T follicular helper cell (primary cell): Measurements from ENCODE around the gene MKLN1.
A peak's percentile ranks its signal among the peaks of the same experiment; 100 is the strongest.
"Not testable (repeated sequence)": the region's sequence is repeated elsewhere in the genome, so short reads cannot be mapped to it uniquely, and the experiment has no call there.

Experiments used
- DNase-seq: peaks from one replicate; pipeline ENCODE4 v3.0.0-alpha.2; 2020; ENCODE audit warnings: low read depth

MKLN1 gene

GRCh38 chr7:131501930-131502685 lies 174.4 kb downstream of the MKLN1 start:
- no peak for DNase-seq

- DNase-seq: no peak
These were observed 175.3 kb downstream of the MKLN1 start for GRCh38 chr7:131502810-131503508.

DNA sequence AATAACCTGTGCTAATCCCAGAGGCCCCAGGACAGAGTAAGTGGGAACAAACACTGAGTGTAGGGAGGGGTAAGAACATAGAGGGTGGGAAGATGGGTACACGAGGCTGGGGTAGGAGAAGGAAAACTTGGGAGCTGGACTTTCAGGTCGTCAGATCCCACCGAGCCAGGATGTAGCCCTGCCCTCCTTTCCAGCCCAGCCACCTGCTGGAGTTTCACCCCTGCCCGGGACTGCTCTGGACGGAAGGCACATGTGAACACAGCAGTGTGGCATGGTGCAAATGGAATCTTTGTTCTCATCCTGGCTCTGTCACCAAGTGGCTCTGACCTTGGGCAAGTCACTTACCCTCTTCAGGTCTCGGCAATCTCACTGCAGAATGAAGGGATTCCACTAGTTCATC lies 176.0 kb downstream of the MKLN1 start:
- no peak for DNase-seq

DNA sequence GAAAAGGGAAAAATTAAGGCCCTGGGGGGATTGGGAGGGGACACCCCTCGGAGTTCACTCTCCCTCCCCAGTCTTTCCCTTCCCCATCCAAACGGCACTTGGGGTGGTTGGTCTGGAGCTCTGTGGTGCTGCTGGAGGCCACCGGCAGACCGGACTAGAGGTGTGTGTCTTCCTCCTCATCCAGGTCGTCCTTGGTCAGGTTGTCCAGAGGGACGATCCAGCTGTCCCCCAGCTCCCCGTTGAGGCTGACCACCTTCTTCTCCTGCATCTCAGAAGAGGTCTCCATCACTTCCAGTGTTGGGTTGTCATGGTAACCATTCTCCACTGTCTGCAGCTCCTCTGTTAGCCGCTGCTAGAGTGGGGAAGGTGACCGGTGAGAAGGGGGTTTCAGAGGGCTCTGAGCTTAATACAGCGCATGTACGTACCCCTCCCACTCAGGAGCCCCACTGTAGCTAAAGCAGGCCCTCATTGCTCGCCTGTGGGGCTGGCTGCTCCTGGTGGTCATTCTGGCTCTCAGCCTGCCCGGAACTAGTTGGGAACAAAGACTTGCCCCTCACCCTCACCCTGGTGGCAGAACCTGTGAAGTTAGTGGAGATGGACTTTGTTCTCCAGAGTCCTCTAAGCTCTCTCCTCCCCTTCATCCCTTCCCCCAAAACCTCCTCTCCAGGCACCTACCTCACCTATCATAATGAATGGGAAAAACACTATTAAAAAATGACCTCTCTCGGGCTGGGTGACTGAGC lies 176.7 kb downstream of the MKLN1 start:
- DNase-seq: no peak

DNA sequence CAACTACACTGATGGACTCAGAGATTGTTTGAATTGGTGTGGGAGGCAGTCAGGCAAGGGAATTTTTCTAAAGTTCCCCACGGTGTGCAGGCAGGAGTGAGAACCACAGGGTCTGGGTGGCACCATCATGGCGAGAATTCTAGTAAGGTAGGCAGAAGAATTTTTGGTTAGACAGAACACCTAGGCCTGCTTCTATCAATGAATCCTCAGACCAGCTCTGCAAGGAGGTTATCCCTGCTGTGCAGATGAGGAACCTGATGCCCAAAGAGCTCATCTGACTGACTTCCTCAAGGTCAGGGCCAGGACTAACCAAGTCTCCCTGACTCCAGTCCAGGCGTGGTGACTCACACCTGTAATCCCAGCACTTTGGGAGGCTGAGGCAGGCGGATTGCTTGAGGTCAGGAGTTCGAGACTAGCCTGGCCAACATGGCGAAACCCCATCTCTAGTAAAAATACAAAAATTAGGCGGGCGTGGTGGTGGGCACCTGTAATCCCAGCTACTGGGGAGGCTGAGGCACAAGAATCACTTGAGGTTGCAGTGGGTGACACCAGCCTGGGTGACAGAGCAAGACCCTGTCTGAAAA lies 177.5 kb downstream of the MKLN1 start:
- DNase-seq: not testable (repeated sequence)

DNA sequence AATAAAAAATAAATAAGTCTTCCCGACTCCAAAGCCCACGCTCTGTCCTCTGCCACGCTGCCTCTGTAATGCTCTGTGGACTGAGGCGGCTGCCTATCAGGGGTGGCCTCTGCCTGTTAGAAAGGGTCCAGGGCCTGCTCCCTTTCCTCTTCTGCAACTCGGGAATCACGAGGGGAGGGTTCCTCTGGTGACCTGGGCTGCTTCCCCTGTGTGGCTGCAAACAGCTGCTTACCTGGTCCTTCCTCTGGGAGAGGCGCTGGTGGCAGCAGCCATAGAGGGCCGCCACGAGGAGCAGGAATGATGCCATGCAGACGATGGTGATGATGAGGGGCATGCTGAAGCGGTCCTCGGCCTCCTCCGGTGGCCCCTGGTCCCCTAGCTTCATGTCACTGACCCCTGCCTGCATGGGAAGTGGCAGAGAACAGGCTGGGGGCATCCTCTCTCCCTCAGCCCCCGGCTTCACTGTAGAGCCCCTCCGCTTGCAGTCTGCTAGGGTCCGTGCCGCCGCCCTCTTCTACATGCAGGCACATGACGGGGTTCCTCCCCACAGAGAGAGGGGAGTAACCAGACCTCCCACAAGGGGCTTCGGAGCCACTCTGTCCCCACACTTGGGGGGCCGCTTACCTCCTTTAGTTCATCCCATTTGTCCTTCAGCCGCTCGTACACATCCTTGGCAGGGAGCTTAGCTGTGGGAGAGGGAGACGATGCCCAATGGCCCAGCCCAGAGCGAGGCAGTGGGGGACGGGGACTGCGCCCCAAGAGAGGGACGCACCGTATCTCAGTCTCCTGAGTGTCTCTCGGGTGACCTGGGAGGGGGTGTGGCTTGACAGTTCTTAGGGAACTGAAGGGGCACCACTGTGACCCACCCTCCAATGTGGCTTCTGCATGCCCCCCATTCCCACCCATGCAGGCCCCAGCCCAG lies 178.2 kb downstream of the MKLN1 start:
- DNase-seq: no peak

DNA sequence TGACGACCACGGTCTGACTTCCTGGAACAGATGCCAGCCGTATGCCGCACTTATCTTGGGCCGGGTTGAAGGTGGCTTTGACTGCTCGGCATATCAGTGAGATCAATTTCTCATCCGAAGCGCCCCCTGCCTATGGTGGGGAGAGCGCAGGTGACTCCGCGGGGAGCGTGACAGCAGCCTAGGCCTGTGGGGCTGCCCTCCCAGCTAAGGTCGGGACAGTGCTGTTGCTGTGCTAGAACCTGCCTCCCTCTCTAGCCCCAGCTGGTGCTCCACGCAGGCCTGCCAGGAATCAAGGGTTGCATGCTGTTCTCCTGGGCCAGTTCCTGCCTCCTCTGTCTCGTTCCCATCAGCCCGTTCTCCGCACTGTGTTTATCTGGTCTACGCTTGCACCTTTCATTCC lies 178.9 kb downstream of the MKLN1 start:
- no peak for DNase-seq

DNA sequence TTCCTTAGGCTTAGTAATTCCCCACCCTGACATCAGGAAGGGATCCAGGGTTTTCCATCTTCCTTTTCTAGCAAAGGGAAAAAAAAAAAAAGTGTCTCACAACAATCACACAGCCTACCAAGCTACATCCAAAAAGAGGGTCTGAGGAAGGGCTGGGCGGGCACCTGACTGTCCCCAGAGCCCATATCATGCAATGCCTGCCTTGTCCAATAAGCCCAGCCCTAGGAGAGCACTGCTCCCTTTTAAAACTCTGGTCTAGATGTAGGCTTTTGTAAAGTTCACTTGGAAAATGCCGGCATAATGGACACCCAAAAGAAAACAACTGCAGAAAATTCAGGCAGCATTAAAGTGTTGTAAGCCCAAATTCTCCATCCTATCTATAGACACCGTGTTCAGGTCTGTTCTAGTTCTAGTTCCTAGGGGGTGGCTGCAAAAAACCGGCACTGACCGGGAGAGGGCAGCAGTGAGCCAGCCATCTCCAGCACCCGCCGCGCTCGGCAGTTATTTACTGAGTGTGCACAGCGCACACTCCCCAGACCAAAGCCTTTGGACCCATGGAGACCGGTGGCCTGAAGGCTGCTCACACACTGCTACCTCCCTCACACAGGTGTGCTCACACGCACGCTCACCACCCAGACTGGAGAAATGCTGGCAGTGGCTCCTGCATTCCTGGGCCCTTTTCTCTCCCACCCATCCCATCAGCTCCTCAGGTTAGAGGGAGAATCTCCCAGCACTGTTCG lies 180.1 kb downstream of the MKLN1 start:
- DNase-seq: peak; percentile 67

GRCh38 chr7:131508754-131509486 lies 181.2 kb downstream of the MKLN1 start:
- DNase-seq: no peak

- no peak for DNase-seq
These were observed 182.1 kb downstream of the MKLN1 start for GRCh38 chr7:131509781-131510180.

DNA sequence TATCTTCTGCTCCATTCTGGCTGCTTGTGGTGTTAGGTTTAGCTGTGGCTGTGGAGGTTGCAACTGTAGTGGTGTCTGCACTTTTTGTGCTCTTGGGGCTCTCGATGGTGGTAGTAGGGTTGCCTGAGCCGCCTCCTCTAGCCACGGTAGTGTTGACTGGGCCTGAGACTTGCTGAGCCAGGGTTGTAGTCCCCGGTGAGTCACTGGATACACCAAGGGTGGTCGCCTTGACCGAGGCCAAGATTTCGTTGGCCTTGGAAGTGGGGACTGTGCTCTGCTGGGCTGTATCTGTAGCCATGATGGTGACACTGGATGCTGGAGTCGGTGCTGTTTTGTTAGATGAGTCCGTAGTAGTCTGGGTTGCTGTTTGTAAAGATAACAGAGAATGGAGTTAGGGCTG lies 183.4 kb downstream of the MKLN1 start:
- no peak for DNase-seq

GRCh38 chr7:131511774-131512535 lies 184.3 kb downstream of the MKLN1 start:
- no peak for DNase-seq

DNA sequence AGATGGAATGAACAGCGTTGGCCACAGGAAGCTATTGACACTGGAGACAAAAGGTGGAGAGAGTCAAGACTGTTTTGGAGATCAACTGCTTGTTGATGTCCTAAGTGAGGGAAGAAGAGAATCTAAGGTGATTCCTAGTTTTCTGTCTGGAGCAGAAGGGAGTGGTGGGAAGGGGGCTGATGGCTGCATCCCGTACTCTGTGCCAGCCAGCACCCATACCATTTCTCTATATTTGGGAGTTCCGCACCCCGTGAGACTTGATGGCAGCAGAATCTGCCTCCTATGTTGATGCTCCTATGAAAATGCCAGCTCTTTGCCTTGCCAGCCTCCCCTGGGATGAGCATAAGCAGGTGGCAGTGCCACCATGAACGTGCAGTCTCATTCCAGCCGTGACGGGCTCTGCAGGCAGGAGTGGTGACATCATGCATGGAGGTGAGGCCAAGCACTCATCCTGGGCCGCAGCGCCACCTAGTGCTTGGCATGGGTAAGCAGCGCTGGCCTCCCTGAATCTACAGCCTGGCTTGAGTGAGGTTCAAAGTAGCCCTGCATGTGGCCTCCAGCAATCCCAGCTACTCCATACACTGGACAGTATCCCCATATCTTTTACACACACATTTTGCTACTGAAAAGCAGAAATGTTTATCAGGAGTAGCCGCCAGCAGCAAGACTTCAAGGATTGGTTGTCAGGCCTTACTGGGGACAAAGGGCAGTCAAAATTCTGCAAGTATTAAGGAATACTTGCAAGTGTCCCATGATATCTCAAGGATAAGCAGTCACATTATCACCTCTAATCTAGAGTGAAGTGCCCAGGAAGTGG lies 185.8 kb downstream of the MKLN1 start:
- peak; percentile 64 for DNase-seq

DNA sequence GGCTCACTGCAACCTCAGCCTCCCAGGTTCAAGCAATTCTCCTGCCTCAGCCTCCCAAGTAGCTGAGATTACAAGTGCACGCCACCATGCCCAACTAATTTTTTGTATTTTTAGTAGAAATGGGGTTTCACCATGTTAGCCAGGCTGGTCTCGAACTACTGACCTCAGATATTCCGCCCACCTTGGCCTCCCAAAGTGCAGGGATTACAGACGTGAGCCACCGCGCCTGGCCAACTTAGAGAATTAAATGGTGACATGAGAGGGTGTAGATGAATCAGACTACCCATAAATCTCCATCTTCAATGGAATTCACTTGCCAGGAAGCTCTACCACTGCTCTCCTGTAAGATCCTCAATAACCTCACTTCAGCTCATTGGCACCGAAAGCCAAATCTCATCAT lies 187.8 kb downstream of the MKLN1 start:
- DNase-seq: not testable (repeated sequence)

GRCh38 chr7:131517218-131517923 lies 189.7 kb downstream of the MKLN1 start:
- no peak for DNase-seq

GRCh38 chr7:131518626-131519025 lies 190.9 kb downstream of the MKLN1 start:
- DNase-seq: no peak

DNA sequence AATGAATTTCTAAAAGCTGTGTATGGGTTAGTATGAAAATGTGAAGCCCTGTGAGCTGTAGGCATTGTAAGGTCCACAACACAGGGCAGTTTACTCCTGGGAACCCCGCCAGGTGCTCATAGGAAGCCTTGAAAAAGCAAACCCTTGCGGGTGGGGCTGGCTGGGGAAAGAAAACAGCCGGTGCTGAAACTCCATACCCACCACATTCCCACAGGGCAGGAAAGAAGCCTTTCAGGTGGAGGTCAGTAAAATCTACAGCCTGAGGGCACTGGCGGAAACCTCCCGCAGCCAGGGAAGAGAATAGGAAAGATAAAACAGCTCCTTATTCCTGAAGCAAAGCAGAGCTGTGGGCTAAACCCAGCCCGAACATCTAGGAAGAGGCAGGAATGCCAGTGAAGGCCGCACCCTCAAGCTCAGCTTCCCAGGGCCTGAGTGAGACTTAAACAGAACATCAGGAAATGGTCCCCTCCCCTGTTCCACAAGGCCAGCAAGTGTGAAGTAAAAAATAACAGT lies 194.0 kb downstream of the MKLN1 start:
- DNase-seq: no peak
